OCI-LY3 (cell line): Measurements from ENCODE around the gene EMC1.

Source experiments
- CTCF ChIP-seq: fragments of 200-600, 300-600 bp; sonication (generic); IDR thresholded peaks from 2 replicates; pipeline ENCODE4 v1.5.1; 2014; ENCODE audit warnings: antibody characterized with exemption, low read length, low read depth
- EZH2phosphoT487 ChIP-seq: fragments of 200-600 bp; shearing (Covaris generic); IDR thresholded peaks from 2 replicates; pipeline ENCODE4 v1.6.1; 2018; ENCODE audit warnings: antibody characterized with exemption, mixed run types, low read depth

GRCh38 chr1:19239876-19240275 lies 11.4 kb downstream of the EMC1 start:
- TF ChIP-seq CTCF: no peak
- no peak for TF ChIP-seq EZH2phosphoT487
